Left renal cortex interstitium (tissue), 4 donors: Measurements from ENCODE around the gene SYNDIG1. TPM values are rescaled to one million over a fixed set of nuclear protein-coding genes. Genes with fewer than 3 reads are reported as not detected.
"Not testable (repeated sequence)": the region's sequence is repeated elsewhere in the genome, so short reads cannot be mapped to it uniquely, and the experiment has no call there.

Experiments
- DNase-seq, 4 donors: peaks; one replicate each; pipeline ENCODE4 v3.0.0-alpha.2; 2013; ENCODE audit warnings: low read depth in 4 of 4, low spot score in 2 of 4, missing footprints in 1 of 4
- polyA plus RNA-seq, 4 donors: library from polyadenylated mRNA; unstranded; fragments of 120-200 nt; gene quantifications; one replicate each; pipeline ENCODE4 v1.2.1, GENCODE V29; 2013; ENCODE audit not compliant: insufficient read length in 4 of 4

Gene SYNDIG1
- polyA plus RNA-seq, 4 donors = 7.8 to 9.9 (median 8.9) TPM

DNA sequence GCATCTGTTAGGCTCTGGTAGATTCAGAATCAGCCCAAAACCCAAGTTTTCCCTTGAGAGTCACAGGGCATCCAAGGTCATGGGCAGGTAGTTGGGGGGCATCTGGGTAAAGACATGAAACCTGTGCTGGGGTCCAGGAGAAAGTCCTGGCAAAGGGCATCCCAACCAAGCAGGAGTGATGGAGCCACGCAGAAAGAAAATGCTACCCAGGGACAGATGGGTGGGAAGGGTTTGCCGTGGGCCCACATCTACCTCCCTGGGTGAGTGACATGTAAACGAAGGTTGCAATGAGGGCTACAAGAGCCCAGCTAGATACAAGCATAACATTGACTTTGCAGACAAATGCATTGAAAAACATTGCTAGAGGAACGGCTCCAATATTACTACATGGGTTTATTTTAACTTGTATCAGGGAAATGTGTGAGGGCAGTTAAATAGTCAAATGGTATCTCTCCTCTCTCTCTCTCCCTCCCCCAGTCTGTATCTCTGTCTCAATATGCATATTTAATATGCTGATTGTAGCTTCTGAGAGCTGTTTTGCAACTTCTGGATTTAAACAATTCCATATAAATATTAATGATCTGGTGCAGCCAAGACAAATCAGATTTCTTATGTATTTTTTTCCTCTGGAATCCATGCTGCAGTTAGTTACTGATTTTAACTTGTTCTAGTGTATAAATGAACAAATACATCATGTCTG is 135.7 kb downstream of the SYNDIG1 start:
- DNase-seq = no peak

DNA sequence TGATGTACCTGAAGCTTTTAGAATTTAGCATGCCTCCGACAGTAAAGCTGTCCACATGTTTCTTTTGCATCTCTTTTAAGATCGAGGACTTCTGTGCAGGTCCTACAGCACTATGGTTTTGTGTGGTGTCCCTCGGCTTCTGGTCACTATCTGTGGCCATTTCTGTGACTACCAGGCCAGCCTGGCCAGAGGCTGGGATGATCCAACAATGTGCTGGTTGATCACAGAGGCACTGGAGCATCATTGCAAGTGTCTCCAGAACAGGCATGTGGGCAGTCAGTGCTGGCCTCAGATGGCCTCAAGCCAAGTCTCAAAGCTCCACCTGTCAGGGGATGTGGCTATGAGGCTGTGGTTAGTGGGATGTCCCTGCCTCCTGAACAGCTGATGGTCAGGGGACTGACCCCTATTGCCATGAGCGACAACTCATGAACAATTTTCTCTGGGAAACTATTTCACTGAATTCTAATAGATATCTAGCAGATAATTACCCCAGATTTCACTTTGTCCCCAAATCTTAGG is 136.6 kb downstream of the SYNDIG1 start:
- no peak for DNase-seq

DNA sequence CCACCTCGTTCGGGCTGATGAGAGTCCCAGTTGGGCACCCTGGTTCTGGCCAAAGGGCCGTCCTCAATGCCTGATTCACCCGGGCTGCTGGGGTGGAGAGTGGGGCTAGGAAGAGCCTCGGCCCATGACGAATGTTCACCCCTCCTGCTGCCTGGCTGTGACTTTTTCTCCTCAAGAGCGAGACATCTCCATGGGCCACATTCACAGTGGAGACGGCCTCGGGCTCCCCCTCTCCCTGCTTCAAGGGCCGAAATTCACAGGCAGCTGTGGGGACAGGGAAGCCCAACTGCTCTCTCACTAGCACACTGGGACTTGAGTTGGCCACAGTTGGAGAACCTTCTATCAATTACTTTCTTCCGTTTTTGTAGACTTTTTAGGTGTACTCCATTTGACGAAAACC is 138.0 kb downstream of the SYNDIG1 start:
- DNase-seq = no peak

DNA sequence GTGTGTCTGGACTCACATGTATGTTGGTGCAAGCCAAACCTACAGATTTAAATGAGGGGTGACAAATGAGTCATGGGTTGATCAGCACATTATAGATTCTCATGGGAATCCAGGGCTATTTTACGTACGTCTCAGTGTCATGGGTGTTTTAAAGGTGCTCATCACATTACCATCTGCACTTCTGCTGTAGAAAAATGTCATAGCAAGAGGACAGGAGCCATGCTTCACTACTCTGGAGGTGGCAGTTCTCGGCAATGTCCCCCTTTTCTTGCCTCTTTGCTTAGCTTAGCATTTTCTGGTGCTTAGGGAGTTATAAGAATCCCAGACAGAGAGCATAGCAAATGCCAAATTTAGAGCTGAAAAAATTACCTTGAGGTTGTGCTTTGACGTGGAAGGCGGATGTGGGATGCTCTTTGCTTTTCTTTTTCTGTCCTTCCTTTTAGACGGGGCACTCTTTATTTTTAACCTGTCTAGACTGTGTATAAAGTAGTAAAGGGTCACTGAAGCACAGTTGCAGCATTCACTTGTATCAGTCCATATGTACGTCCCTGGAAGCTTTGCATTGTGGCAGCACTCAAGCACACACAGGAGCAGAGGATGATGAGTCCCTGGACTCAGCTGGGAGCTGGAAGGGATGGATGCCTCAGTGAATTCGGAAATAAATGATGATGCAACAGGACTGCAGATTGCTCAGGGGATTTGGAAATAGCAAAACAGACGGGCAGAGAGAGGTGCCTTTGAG is 139.7 kb downstream of the SYNDIG1 start:
- no peak for DNase-seq

DNA sequence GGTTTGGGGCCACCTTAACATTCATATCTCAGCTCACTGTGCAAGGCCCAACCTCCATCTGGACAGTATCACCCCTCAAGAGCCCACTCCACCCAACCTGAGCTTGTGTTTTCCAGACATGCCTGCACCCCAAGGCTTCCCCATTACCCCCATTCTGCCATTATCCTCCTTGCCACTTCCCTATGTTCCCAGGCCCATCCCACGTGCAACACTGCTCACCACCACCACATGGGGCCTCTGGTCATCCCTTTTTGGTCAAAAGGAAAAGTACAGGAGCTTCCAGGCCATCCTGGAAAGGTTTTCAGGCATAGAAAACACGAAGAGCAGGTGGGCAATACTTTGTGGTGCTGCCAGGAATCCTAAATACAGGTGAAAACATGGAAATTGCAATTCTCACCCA is 140.3 kb downstream of the SYNDIG1 start:
- DNase-seq = no peak

DNA sequence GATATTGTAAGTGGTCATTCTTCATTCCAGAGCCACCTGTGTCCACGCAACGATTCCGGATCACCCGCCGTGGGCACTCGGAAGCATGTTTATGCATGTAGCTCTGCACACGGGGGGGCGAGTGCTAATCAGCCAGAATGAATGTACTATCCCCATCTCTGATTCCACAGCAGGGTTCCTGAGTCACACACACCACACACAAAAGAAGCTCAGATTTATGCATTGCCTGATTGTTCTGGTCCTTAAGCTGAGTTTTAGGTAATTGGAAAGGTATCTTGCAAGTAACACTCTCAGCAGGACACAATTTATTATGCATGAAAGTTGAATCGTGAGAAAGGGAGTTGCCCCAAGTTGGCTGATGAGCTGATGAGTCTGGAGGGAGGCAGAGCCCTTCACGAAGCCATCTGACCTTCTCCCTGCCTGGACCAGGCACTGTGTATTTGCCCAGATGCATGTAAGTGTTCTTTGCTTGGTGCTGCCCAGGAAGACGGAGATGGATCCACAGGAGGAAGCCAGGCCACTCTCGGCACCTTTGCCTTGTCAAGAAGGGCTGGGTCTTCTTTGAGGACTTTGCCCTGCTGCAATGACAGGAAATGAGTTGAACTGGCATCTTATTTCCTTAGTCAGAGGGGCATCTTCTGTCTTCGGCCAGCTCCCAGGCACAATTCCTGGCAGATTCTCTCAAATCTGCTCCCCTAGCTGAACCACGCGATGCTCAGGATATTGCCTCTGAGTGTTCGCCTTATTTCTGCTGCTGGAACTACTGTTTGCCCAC is 141.1 kb downstream of the SYNDIG1 start:
- no peak for DNase-seq

DNA sequence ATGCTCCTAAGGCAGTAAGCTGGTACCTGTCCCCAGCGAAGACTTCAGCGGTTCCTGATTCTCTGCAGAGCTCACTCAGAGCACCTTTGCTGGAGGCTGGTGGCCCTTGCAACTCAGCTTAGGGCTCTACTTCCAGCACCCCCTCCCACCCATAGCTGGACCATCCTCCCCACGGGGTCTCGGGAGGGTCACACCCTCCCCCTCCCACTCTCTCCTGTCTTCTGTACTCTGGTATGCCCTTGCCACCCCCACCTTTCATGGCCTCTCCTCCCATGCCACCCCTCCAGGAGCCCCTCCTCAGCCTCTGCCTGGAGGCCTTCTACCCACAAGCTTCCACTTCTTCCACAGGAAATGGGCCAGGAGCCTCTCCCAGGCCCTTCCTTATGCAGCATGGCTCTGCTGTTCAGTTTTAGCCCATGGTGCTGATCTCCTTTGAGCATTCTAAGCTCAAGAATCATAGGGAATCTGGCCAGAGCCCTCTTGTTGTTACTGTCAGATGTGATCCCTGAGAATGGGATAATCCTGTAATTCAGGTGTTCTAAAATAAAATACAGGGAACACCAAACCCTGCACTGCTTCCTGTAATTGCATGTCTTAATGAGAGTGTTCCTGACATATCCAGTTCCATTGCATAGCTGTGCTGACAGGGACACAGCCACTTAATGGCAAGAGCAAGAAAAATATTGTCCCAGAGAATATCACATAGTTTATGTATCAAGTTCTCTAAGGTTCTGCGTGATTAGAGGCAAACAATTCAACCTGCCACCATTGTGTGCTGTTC is 142.1 kb downstream of the SYNDIG1 start:
- no peak for DNase-seq

DNA sequence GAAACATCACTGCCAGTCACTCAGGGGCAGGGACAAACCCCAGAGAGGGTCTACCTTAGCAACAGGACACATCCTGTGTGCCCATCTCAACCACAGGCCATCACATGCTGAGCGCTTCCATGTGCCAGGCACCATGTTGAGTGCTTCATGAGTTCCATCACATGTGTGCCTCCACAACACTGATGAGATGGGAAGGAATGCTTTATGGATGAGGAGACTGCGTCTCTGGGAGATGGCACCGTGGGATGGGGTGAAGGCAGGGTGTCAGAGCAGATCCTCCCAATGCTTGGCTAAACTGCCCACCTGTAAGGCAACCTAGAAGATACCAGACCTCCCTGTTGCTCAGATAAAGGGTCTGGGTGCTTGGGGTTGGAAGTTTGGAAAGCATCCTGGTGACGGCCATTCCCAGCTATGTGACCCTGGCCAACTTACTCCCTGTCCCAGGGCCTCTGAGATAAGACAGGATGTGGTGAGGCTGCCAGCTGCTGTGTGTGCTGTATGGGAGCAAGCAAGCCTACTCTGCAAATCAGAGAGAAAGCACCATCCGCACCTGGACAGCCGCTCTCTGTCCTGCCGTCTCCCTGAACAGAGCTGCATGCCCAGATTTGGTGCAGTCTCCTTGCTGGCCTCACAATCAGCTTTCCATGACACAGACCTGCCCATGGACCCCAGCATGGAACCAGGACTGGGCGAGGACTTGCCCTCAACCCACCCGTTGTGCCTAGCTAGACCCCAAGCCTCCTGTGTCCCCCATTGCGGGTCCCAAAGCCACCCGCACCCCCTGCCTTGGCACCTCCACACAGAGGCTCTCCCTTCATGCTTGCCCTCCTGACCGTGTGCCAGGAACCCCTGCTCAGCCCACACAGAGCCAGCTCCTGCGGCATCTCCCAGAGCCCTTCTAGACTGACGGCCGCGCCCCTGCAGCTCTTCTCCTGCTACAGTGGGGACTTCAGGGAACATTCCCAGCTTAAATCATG is 143.7 kb downstream of the SYNDIG1 start:
- no peak for DNase-seq

DNA sequence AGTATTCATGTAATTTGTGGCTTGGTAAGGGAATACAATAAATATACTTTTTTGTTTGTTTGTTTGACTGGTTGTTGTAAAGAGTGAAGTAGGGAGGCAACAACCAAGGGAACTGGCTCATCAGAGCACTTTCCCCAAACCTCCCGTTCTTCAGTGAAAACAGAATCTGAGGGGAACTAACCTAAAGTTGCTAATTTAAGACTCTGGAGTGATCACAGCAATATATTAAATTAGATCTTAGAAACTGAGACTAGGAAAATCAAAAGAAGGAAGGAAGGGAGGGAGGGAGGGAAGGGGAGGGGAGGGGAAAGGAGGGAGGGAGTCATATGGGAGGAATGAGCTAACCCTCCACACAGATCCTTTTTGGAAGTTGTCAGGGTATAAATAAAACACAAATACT is 144.9 kb downstream of the SYNDIG1 start:
- DNase-seq = no peak

DNA sequence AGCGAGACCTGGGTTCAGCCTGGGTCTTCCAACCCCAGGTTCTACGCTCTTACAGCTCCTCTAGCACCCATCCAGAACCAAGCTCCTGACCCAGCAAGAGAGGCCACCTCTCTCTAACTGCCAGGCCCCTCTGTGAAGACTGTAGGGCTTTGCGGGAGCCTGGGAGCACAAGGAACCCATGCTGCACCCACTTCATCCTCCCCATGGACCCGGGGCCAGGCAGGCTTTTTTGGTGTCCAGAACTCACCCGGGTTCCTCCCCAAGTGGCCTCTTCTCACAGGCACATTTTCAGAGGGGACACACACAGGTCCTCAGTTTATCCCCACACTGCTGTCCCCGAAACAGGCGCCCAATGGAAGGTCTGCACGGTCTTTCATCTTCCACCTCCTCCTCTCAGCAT is 145.9 kb downstream of the SYNDIG1 start:
- no peak for DNase-seq

DNA sequence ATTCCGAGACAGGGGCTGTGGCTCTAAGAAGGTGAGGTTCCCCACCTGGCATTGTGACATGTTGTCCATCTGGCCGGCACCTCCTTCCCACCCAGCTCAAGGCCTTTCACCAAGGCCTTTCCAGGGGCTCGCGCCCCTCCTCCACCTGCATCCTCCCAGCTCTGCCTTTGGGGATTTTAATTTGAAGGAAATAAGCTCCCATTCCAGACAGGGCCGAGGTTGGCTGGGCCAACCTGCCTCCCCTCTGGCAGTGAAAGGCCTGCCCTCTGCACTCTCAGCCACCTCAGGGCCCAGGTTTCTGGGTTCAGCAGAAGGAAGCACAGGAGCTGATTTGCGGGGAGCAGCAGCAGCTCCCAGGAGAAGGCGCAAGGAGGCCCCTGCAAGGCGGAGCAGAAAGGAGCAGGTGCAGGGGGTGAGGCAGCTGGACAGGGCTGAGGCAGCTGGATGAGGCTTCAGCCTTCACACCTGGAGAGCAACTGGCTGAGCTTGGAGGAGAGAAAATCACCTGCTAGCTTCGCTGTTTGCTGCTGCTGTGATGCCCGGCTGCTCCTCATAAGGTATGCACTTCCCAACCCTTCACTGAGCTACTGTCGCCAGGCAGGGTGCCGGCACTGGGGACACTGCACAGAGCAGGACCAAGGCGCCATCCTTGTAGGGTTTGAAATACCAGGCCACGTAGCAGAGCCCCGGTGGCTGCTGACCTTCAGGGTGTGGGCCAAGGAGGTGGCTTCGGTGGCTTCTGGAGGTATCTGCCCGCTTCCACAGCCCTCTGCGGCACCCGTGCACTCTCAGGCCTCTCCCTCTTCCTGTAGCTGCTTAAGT is 147.0 kb downstream of the SYNDIG1 start:
- DNase-seq = no peak

DNA sequence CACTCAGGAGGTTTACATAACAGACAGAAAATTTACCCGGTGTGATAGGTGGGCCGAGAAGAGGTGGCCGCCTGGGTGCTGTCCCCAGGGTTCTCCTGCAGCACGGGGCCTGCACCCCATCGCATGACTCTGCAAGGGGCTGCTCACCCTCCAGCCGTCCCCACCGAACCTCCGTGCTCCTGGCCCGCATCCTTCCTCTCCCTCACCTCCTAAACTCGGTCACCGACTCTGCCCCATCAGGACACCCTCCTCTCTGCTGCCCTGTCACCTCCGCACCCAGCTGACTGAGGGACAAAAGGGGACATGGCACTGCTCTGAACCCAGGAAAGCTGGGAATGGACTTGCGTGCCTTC is 147.6 kb downstream of the SYNDIG1 start:
- DNase-seq = no peak

DNA sequence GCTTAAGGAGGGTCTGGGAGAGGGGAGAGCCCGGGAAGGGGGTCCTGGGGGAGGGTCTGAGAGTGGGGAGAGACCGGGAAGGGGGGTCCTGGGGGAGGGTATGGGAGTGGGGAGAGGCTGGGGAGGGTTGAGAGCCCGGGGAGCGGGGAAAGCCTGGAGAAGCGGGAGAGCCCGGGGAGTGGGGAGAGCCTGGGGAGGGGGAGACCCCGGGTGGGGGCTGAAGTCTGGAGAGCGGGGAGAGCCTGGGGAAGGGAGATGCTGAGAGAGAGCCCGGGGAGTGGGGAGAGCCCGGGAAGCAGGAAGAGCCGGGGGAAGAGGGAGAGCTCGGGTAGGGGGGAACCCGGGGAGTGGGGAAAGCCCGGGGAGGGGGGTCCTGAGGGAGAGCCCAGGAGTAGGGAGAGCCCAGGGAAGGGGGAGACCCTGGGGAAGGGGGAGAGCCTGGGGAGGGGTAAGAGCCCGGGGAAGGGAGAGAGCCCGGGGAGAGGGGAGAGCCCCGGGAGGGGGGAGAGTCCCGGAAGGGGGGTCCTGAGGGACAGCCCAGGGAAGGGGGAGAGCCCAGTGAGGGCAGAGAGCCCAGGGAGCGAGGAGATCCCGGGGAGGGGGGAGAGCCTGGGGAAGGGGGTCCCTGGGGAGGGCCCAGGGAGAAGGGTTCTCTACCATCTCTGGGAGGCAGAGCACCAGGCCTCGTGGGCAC is 148.5 kb downstream of the SYNDIG1 start:
- no peak for DNase-seq

DNA sequence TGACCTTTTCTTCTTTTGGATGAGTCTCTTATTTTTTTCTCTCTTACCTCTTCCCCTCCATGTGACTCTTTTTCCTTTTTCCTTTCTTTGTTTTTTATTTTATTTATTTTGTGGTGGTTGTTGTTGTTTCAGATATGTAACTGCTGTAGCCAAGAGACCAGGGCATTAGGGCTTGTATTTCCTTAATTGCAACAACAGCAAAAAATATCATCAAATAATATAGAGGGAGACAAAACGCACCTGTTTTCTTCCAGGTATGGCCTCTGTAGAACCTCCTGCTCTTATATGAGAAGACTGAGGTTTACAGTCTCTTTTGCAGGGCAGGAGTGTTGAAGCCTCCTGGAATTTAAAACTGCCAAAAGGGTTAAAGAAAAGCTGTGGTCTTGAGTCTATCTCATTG is 149.3 kb downstream of the SYNDIG1 start:
- DNase-seq = no peak

DNA sequence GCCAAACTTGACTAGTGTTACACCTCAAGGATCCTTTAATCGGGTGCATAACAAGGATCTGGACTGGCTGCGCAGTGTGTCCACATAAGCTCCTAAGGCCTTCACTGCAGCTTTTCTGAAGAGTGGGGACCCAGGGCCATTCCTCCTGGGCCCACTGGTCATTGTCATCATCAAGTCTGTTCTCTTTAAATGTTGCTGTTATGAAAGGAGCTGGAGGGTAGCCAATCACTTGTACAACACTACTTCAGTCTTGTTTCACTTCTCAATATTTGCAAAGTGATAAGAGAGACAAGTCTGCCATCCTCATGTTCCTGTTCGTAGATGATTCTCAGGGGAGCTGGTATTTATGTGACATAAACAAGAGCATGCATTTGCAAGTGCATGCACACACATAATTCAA is 149.8 kb downstream of the SYNDIG1 start:
- no peak for DNase-seq

DNA sequence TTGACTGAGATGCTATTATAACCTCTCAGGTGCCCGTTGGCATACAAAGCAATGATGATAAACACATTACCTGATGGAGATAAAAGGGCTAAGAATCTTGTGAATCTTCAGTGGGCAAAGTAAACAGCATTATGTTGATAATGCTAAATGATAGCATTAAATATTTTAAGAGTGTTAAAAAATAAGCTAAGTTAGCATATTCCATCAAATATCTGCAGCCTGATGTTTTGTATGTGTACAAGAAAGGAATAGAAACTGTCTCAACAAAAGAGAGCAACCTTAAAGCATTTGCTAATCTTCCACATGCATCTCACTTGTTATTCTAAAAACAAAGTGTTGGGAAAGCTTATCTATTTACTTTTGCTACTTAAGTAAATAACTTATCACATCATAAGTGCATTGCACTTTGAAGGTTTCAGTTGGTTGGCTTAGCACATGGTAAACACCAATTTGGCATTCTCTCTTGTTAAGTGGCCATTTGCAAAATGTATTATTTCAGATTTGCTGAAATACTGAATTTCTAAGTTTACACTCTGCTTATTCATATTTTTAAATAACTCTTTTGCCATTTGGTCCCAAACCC is 151.6 kb downstream of the SYNDIG1 start:
- no peak for DNase-seq

DNA sequence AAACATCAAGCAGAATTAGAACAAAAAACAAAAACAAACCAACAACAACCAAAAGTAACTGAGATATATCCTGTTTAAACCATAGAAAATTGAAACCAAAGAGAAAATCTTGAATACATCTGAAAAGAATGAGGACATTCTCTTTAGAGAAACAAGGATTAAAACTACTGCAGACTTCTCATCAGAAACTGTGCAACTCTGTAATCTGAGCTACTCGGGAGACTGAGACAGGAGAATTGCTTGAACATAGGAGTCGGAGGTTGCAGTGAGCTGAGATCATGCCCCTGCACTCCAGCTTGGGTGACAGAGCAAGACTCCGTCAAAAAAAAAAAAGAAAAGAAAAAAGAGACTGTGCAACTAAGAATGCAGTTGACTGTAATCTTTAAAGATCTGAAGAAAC is 153.4 kb downstream of the SYNDIG1 start:
- no peak for DNase-seq

DNA sequence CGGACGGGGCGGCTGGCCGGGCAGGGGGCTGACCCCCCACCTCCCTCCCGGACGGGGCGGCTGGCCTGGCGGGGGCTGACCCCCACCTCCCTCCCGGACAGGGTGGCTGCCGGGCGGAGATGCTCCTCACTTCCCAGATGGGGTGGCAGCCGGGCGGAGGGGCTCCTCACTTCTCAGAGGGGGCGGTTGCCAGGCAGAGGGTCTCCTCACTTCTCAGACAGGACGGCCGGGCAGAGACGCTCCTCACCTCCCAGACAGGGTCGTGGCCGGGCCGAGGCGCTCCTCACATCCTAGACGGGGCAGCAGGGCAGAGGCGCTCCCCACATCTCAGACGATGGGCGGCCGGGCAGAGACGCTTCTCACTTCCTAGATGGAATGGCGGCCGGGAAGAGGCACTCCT is 156.7 kb downstream of the SYNDIG1 start:
- not testable (repeated sequence) for DNase-seq
